Mononuclear cell (primary cell): ENCODE data around the gene AP2M1. TPM values are rescaled to one million over a fixed set of nuclear protein-coding genes. Genes with fewer than 3 reads are reported as not detected.

ENCODE experiments used
- H3K27me3 ChIP-seq: 2 replicates; pipeline ENCODE4 v1.6.0; 2011; ENCODE audit warnings: low read length, control low read depth; ENCODE audit not compliant: insufficient read depth
- H3K4me1 ChIP-seq: 2 replicates; pipeline ENCODE4 v1.5.1; 2011; ENCODE audit warnings: mild to moderate bottlenecking, low read length, control low read depth; ENCODE audit not compliant: insufficient read depth
- H3K4me3 ChIP-seq: 2 replicates; pipeline ENCODE4 v1.5.1; 2011; ENCODE audit warnings: mild to moderate bottlenecking, low read length, moderate library complexity
- H3K9me3 ChIP-seq: 2 replicates; pipeline ENCODE4 v1.5.1; 2011; ENCODE audit warnings: low read depth, mild to moderate bottlenecking, control low read depth, low read length
- total RNA-seq: library from RNA; depleted of rRNA; stranded (reverse); fragments of >200 nt; gene quantifications from one replicate; pipeline ENCODE4 v1.2.3, GENCODE V29; 2012

Gene AP2M1
- total RNA-seq, 1 donor: 167 TPM

DNA sequence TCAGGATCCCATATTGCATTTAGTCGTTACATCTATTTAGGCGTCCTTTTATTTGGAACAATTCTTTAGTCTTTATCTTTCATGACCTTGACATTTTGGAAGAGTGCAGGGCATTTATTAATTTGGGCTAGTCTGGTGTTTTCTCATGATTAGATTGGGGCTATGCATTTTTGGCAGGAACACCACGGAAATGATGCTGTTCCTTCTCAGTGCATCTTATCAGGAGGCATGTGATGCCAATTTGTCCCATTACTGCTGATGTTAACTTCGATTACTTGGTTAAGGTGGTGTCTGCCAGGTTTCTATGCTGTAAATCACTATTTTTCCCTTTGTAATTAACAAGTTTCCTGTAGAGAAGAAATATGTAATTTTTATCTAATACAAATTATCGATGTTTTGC, 36.6 kb downstream of the AP2M1 start:
- H3K4me1 ChIP-seq: no peaks in the 10 kb centered on the region
- no peaks in the 10 kb centered on the region for H3K27me3 ChIP-seq
- H3K4me3 ChIP-seq: no peak overlapping the region
- H3K9me3 ChIP-seq: no peaks in the 10 kb centered on the region

DNA sequence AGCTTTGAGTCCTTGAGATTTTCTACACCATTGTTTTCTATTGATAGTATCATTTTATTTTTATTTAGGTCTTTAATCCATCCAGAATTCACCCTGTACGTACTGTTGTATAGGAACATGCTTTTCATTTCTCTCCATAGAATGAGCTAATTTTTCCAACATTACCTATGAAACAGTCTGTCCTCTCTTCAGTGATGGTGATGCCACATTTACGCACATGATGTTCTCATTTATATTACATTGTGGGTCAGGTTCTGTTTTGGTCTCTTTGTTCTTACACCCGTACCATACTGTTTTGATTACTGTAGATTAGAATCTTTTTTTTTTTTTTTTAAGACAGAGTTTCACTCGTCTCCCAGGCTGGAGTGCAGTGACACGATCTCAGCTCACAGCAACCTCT, 37.1 kb downstream of the AP2M1 start:
- Histone ChIP-seq H3K4me3 (no peak overlapping the region), H3K4me1 (no peaks in the 10 kb centered on the region), H3K9me3 (no peaks in the 10 kb centered on the region), H3K27me3 (no peaks in the 10 kb centered on the region)

DNA sequence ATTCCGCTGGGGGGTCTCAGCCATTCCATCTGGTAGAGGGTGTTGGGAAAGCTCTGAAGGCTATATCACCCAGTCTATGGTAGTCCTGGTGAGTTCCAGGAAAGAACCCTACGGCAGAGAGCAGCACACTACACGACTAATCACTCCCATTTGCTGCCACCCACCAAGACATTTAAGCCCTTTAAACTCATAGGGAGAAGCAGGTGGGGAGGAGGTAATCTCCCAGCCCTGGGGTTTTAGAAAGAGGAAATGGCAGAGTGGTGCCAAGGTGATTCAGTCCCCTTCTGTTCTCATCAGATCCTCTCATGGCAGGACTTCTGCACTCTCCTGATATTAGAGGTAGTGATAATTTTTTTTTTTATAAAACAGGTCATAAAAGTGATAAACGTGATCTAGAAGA, 44.2 kb downstream of the AP2M1 start:
- H3K4me1 ChIP-seq: no peaks in the 10 kb centered on the region
- no peaks in the 10 kb centered on the region for H3K9me3 ChIP-seq
- no peak overlapping the region for H3K4me3 ChIP-seq
- H3K27me3 ChIP-seq: peaks cover 2% of the 10 kb centered on the region

DNA sequence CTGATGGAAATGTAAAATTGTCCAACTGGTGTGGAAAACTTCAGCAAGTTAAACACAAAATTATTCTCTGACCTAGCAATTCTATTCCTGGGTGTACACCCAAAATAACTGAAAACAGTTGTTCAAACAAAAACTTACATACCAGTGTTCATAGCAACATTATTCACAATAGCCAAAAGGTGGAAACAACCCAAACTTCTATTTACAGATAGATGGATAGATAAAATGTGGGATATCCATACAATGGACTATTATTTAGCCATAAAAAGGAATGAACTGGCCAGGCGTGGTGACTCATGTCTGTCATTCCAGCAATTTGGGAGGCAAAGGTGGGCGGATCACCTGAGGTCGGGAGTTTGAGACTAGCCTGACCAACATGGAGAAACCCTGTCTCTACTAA, 47.9 kb downstream of the AP2M1 start:
- Histone ChIP-seq H3K9me3 (no peaks in the 10 kb centered on the region), H3K27me3 (peaks cover 10% of the 10 kb centered on the region), H3K4me1 (no peaks in the 10 kb centered on the region), H3K4me3 (no peak overlapping the region)

DNA sequence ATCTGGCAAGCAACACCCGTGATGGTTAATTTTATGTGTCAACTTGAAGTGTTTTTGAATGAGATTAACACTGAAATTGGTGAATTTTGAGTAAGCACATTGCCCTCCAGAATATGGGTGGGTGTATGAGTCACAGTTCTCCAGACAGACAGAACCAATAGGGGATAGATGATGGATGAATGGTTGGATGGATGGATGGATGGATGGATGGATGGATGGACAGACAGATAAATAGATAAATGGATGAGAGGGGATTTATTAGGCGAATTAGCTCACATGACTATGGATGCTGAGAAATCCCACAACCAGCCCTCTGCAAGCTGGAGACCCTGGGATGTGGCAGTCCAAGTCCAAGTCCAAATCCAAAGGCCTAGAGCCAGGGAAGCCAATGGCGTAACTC, 49.3 kb downstream of the AP2M1 start:
- Histone ChIP-seq H3K4me1 (no peaks in the 10 kb centered on the region), H3K9me3 (no peaks in the 10 kb centered on the region), H3K27me3 (peaks cover 23% of the 10 kb centered on the region), H3K4me3 (no peak overlapping the region)

DNA sequence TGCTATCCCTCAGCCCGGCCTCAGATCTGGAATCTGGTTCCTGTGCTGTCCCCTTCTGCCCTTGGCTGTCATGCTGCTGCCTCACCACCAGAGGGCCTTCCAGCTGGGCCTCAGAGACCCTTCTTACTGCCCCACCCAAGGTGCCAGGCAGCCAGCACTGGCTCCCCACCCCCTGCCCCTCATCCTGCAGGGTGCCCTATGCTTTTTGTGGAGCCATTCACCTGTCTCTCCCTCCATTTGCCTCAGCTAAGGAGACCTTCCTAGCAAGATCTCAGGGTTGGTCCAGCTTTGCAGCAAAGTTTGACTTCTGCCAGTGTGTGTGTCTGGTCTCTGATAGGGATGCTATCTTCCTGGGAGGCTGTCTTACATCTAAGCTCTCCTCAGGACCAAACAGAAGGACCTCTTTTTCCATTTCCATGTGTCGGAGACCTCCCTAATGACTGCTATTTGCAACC, 52.9 kb downstream of the AP2M1 start:
- Histone ChIP-seq H3K27me3 (peaks cover 47% of the 10 kb centered on the region), H3K4me3 (no peak overlapping the region), H3K9me3 (no peaks in the 10 kb centered on the region), H3K4me1 (peaks cover 19% of the 10 kb centered on the region)

DNA sequence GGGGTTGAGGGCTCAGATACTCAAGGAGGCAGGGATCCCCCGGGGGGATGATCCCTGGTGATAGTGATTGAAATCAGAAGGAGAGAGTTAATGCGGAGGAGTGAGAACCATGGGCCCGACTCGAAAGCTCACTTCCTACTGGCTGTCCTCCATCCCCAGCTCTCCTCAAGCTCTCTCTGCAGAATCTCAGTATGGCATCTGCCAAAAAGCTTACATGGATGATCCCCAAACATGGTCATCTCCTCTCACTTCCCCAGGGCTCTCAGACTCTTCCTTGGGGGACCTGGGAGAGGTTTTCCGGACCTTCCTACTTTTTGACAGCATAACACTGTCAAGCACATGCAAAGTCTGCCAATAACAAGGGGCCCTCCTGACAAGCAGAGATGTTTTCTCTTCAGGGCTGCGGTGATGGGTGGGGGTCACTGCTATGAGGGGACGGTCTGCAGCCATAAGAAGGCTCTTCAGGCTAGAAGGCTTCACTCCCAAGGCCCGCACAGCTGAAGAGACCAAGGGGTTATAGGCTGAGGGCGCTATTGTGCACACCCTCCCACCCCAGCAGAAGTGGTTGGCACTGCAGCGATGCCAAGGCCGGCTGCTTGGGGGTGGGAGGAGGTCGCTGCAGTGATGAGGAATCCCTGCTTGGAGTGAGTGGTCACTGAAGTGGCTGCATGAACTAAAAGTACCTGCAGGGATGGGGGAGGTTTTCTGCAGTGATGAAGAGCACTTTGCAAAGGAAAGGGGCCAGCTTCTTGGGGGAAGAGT, 53.9 kb downstream of the AP2M1 start:
- Histone ChIP-seq H3K9me3 (no peaks in the 10 kb centered on the region), H3K27me3 (peaks cover 51% of the 10 kb centered on the region), H3K4me1 (peaks cover 19% of the 10 kb centered on the region), H3K4me3 (no peak overlapping the region)

DNA sequence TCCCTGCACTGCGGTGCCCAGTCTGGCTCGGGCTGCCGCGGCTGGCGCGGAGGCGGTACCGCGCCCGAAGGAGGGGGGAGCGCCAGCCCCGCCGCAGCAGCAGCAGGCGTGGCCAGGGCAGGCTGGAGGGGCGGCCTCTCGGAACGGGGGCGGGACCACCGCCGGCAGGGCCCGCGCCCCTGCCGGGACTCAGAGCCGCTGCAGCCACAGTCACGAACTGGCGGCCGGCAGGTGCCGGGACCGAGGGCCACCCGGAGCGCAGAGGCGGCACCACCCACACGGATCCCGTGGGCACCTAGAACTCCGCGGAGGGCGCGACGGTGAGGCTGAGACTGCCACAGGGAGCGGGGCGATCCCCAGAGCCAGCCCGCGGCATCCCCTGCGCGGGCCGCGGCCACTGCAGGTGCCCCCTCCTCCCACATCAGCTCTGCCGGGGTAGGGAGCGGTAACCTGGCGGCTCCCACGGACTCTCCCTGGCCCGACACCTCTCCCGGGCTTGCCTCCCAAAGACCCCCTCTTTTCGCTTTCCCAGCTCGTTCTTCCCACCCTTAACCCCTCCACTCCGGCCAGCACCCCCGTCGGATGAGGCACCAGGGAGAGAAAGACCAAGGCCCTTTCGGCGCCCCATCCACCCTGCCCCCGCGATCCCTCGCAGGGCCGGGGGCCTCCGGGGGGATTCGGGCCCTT, 54.9 kb downstream of the AP2M1 start, which contains the start of gene VWA5B2:
Gene VWA5B2, plus strand, starts transcription at position 192 of the 687 bp plus-strand sequence. CDS start 944 bp downstream, outside the sequence.
- H3K4me1 ChIP-seq: peaks cover 19% of the 10 kb centered on the region
- H3K4me3 ChIP-seq: peak within 1 kb of the TSS; percentile 6
- peaks cover 51% of the 10 kb centered on the region for H3K27me3 ChIP-seq
- no peaks in the 10 kb centered on the region for H3K9me3 ChIP-seq

DNA sequence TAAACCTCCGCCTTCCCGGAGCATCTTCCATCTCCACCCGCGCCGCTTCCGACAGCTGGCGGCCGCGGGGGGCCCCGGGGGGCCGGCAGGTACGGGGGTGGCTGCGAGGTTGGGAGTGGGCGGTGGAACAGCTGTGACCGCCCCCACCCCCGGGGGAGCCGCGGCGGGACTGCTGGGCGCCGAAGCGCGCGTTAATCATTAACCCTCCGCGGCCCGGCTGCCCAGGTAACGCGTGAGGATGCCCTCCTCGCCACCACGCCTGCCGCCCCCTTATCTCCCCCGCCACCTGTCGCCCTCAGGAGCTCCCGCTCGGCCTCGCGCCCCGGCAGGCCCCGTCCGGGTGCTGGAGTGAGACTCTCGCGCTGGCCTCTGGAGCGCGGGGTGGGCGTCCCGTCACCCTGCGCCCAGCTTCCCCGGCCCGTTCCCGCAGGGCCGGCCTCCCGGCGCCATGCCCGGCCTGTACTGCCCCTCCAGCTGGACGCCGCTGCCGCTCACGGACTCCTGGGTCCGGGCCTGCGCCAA, 55.5 kb downstream of the AP2M1 start:
- Histone ChIP-seq H3K27me3 (peaks cover 51% of the 10 kb centered on the region), H3K4me1 (peaks cover 19% of the 10 kb centered on the region), H3K9me3 (no peaks in the 10 kb centered on the region), H3K4me3 (no peak overlapping the region)

DNA sequence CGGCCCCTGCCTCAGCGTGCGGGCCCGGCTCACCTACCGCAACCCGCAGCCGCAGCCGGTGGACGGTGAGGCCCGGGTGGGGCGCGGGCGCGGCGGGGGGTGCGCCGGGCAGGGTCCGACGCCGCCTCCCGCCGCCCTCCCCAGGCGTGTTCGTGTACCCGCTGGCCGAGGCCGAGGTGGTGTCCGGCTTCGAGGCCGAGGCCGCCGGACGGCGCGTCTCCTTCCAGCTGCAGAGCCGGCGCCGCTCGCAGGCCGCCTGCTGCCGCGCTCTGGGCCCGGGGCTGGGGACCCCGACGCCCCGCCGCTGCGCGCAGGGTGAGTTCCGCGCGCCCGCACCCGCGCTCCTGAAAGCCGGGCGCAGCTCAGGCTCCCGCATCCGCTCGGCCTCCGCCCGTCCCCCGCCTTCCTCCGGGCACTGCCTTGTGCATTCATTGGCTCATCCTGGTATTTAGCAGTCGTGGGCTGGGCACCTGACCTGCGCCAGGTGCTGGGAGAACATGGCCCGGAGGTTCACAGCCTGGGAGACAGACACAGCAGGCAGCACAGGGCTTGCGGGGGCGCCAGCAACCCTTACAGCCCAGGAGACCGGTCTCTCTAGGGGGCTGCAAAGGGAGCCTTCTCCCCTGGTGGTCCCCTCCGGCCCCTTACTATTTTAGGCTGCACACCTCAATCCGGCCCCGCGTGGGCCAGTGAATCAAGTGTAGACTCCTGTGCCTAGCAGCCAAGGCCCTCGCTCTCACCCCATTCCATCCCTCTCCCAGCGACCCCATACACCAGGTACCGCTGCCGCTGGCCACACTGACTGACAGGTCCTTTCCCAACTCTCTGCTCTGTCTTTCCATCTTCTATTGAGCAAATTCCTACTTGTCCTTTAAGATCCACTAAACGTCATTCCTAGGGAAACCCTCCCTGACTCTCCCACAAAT, 56.2 kb downstream of the AP2M1 start:
- Histone ChIP-seq H3K4me1 (peaks cover 19% of the 10 kb centered on the region), H3K9me3 (no peaks in the 10 kb centered on the region), H3K27me3 (peaks cover 51% of the 10 kb centered on the region)

DNA sequence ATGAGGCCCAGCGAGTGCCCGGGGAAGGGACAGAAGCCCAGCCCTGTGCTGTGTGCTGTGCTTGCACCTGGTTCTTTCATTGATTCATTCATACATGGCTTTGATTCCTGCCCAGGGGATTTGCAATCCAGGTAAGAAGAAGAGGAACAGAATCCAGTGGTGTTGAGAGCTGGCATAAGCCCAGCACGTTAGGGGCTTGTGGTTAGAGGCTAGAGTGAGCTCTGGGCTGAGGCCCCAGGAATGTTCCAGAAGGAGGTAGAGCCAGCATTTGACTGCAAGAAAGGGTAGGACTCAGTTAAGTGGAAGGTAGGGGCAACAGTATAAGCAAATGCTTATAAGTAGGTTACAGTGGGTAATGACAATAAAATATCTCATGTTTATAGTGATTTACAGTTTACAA, 57.0 kb downstream of the AP2M1 start:
- Histone ChIP-seq H3K4me3 (no peak overlapping the region), H3K9me3 (no peaks in the 10 kb centered on the region), H3K4me1 (peaks cover 19% of the 10 kb centered on the region), H3K27me3 (peaks cover 46% of the 10 kb centered on the region)

More for the DNA sequence above, 56.2 kb downstream of the AP2M1 start:
- no peak overlapping the region for H3K4me3 ChIP-seq

DNA sequence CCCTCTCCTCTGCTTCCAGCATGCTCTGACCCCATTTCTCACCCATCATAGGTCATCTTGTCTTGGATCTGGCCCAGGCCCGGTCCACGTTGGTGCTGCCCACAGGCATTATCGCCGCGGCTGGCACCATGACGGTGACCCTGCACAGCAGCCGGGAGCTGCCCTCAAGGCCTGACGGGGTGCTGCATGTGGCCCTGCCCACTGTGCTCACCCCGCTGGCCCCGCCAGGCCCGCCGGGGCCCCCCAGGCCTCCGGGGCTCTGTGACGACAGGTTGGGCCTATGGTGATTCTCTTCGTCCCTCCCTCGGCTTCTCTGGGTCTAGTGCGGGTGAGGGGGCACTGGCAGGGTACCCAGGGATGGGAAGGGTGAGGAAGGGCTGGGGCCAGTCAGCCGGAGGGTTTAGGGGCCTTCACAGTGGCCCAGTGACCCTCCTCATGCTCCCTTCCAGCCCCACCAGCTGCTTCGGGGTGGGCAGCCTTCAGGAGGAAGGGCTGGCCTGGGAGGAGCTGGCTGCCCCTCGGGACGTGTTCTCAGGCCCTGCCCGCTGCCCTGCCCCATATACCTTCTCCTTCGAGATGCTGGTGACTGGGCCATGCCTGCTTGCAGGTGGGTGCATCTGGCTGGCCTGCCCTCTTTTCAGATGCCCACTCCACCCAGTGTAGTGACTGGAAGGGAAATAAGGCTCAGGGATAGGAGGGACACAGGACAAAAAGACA, 58.6 kb downstream of the AP2M1 start:
- Histone ChIP-seq H3K4me3 (no peak overlapping the region), H3K9me3 (no peaks in the 10 kb centered on the region), H3K27me3 (peaks cover 36% of the 10 kb centered on the region), H3K4me1 (peaks cover 19% of the 10 kb centered on the region)
